BE2C (cell line): Measurements from ENCODE around the gene SH3RF3.

ENCODE experiments used
- DNase-seq: peaks from one replicate; pipeline ENCODE4 v3.0.0-alpha.2; 2020
- H3K27me3 ChIP-seq: fragments of 250-450 bp; sonication (Bioruptor Pico); 2 replicates; pipeline ENCODE4 v1.5.1; 2020; ENCODE audit warnings: mild to moderate bottlenecking
- H3K36me3 ChIP-seq: fragments of 250-450 bp; sonication (Bioruptor Pico); 2 replicates; pipeline ENCODE4 v1.5.1; 2020; ENCODE audit warnings: mild to moderate bottlenecking
- H3K4me1 ChIP-seq: fragments of 250-450 bp; sonication (Bioruptor Pico); 2 replicates; pipeline ENCODE4 v1.5.1; 2020
- H3K4me3 ChIP-seq: 2 replicates; pipeline ENCODE4 v1.5.1; 2011; ENCODE audit warnings: low read depth, low read length
- H3K9me3 ChIP-seq: fragments of 250-450 bp; sonication (Bioruptor Pico); 2 replicates; pipeline ENCODE4 v1.5.1; 2020
- CTCF ChIP-seq: IDR thresholded peaks from 2 replicates; pipeline ENCODE4 v1.5.1; 2012; ENCODE audit warnings: mild to moderate bottlenecking, low read depth, low read length

Gene SH3RF3

GRCh38 chr2:109497463-109497862 lies 368.5 kb downstream of the SH3RF3 start:
- Histone ChIP-seq H3K9me3 (no peaks in the 10 kb centered on the region), H3K27me3 (no peaks in the 10 kb centered on the region), H3K36me3 (no peaks in the 10 kb centered on the region), H3K4me1 (no peaks in the 10 kb centered on the region), H3K4me3 (no peak overlapping the region)
- DNase-seq, result no peak
- TF ChIP-seq CTCF, result no peak

- H3K9me3 ChIP-seq, result no peaks in the 10 kb centered on the region
- H3K27me3 ChIP-seq, result no peaks in the 10 kb centered on the region
- H3K4me1 ChIP-seq, result no peaks in the 10 kb centered on the region
- no peak for DNase-seq
- H3K36me3 ChIP-seq, result no peaks in the 10 kb centered on the region
- no peak overlapping the region for H3K4me3 ChIP-seq
- TF ChIP-seq CTCF, result no peak
These were observed 369.2 kb downstream of the SH3RF3 start for GRCh38 chr2:109497911-109498870.

GRCh38 chr2:109498906-109499305 lies 369.9 kb downstream of the SH3RF3 start:
- TF ChIP-seq CTCF, result no peak

DNA sequence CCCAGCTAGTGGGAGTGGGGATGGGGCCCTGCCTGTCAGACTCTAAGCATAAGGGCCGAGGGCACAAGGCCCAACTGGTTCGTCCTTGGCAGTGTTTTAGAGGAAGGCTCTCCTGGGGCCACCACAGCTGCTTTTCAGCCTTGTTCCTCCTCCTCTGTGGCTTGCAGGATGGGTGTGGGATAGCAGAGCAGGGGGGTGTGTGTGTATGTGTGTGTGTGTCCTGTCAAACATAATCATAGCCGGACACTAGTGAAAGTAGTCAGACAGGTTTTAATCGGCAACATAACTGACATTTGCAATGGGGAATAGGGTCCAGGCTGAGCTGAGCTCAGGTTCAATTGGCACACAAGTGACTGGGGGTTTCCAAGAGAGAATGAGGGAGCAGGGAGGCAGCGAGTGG lies 370.6 kb downstream of the SH3RF3 start:
- Histone ChIP-seq H3K4me3 (no peak overlapping the region), H3K9me3 (no peaks in the 10 kb centered on the region), H3K4me1 (no peaks in the 10 kb centered on the region), H3K27me3 (no peaks in the 10 kb centered on the region), H3K36me3 (no peaks in the 10 kb centered on the region)
- no peak for DNase-seq
- TF ChIP-seq CTCF, result no peak

More at GRCh38 chr2:109498906-109499305, 369.9 kb downstream of the SH3RF3 start:
- DNase-seq, result no peak
- H3K9me3 ChIP-seq, result no peaks in the 10 kb centered on the region
- H3K27me3 ChIP-seq, result no peaks in the 10 kb centered on the region
- H3K4me3 ChIP-seq, result no peak overlapping the region
- no peaks in the 10 kb centered on the region for H3K4me1 ChIP-seq
- H3K36me3 ChIP-seq, result no peaks in the 10 kb centered on the region

GRCh38 chr2:109500910-109501309 lies 371.9 kb downstream of the SH3RF3 start:
- DNase-seq, result no peak
- Histone ChIP-seq H3K4me1 (no peaks in the 10 kb centered on the region), H3K9me3 (no peaks in the 10 kb centered on the region), H3K36me3 (no peaks in the 10 kb centered on the region), H3K4me3 (no peak overlapping the region), H3K27me3 (no peaks in the 10 kb centered on the region)
- no peak for TF ChIP-seq CTCF

DNA sequence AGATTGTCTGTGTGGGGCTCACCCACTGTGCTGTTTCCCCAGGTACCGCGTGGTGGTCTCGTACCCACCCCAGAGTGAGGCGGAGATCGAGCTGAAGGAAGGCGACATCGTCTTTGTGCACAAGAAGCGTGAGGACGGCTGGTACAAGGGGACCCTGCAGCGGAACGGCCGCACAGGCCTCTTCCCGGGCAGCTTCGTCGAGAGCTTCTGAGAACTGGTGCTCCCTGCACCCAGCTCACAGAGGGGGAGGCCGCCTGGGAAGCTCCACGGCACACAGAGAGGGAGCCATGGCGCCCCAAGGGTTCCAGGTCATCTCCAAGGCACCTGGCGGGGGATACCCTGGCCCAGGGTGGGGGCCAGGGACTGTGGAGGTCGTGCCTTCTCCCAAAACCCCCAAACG lies 372.5 kb downstream of the SH3RF3 start:
- Histone ChIP-seq H3K36me3 (no peaks in the 10 kb centered on the region), H3K4me1 (no peaks in the 10 kb centered on the region), H3K9me3 (no peaks in the 10 kb centered on the region), H3K27me3 (no peaks in the 10 kb centered on the region), H3K4me3 (no peak overlapping the region)
- no peak for DNase-seq
- TF ChIP-seq CTCF, result no peak
